ENCODE results near the gene CPT1C. TPM values are rescaled to one million over a fixed set of nuclear protein-coding genes. Genes with fewer than 3 reads are reported as not detected.

CPT1C gene
- total RNA-seq, 2 donors from 2014 or later, result 1.2 to 2.8 TPM

DNA sequence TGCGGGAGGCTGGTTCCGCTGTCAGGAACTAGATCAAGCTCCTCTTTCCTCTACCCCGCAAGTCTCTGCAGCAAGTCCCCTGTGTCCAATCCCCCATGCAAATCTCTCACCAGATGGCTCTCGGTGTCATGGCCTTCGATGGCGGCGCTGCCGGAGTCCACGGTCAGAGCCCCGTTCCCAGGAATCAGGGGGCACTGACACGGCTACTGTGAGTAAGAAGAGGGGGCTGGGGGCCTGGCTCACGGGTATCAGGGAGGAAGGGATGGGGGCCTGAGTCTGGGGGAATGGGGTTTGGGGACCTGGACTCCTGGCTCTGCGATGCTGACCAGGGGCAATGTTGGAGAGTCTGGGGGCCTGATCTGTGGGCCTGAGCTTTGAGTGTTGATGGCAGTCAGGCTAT is 44.9 kb upstream of the CPT1C start:
- no peak for DNase-seq (ENCODE audit: low spot score)
- H3K9me3 ChIP-seq, result no peaks in the 10 kb centered on the region
- TF ChIP-seq, protein P1, sequence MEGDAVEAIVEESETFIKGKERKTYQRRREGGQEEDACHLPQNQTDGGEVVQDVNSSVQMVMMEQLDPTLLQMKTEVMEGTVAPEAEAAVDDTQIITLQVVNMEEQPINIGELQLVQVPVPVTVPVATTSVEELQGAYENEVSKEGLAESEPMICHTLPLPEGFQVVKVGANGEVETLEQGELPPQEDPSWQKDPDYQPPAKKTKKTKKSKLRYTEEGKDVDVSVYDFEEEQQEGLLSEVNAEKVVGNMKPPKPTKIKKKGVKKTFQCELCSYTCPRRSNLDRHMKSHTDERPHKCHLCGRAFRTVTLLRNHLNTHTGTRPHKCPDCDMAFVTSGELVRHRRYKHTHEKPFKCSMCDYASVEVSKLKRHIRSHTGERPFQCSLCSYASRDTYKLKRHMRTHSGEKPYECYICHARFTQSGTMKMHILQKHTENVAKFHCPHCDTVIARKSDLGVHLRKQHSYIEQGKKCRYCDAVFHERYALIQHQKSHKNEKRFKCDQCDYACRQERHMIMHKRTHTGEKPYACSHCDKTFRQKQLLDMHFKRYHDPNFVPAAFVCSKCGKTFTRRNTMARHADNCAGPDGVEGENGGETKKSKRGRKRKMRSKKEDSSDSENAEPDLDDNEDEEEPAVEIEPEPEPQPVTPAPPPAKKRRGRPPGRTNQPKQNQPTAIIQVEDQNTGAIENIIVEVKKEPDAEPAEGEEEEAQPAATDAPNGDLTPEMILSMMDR (IDR thresholded peaks at IDR 0.05), result no peak
- H3K36me3 ChIP-seq, result peaks cover 39% of the 10 kb centered on the region
- H3K4me3 ChIP-seq, result no peak overlapping the region
- H3K27me3 ChIP-seq, result no peaks in the 10 kb centered on the region
- no peak overlapping the region for H3K27ac ChIP-seq
- H3K4me1 ChIP-seq, result peaks cover 0 to 38% of the 10 kb centered on the region in 2 donors

DNA sequence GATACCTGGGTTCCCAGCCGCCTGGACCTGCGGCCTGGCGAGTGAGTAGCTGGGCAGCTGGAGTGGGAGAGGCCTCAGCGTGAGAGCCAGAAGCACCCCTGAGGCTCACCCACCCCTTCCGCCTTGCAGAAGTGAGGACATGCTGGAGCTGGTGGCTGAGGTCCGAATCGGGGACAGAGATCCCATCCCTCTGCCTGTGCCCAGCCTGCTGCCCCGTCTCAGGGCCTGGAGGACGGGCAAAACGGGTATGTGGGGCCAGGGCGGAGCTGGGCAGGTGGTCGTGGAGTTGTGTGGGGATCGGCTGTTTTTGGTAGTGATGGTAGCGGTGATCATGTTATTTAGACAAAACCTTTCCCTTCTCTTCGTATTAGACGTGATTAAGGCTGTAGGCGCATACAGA is 44.3 kb upstream of the CPT1C start:
- no peak for DNase-seq (ENCODE audit: low spot score)
- peaks cover 44% of the 10 kb centered on the region for H3K36me3 ChIP-seq

DNA sequence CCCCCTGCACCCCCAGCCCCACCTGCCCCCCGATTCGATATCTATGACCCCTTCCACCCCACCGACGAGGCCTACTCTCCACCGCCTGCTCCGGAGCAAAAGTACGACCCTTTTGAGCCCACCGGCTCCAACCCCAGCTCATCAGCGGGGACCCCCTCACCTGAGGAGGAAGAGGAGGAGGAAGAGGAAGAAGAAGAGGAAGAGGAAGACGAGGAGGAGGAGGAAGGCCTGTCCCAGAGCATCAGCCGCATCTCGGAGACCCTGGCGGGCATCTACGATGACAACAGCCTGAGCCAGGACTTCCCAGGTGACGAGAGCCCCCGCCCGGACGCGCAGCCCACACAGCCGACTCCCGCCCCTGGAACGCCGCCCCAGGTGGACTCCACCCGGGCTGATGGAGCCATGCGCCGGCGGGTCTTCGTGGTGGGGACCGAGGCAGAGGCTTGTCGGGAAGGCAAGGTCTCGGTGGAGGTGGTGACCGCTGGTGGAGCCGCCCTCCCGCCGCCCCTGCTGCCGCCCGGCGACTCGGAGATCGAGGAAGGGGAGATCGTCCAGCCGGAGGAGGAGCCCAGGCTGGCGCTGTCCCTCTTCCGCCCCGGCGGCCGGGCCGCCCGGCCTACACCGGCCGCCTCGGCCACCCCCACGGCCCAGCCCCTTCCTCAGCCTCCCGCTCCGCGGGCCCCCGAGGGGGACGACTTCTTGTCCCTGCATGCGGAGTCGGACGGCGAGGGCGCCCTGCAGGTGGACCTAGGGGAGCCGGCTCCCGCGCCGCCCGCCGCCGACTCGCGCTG is 39.7 kb upstream of the CPT1C start:
- H3K27me3 ChIP-seq, result no peaks in the 10 kb centered on the region
- no peak overlapping the region for H3K27ac ChIP-seq
- TF ChIP-seq, protein P1 (IDR thresholded peaks at IDR 0.05), result no peak
- DNase-seq (ENCODE audit: low spot score), result no peak
- no peaks in the 10 kb centered on the region for H3K4me1 ChIP-seq
- H3K36me3 ChIP-seq, result peaks cover 82% of the 10 kb centered on the region
- H3K4me3 ChIP-seq, result no peak overlapping the region
- no peaks in the 10 kb centered on the region for H3K9me3 ChIP-seq

More for the DNA sequence above, 44.3 kb upstream of the CPT1C start:
- no peak overlapping the region for H3K27ac ChIP-seq
- no peak overlapping the region for H3K4me3 ChIP-seq
- H3K9me3 ChIP-seq, result no peaks in the 10 kb centered on the region
- TF ChIP-seq, protein P1 (IDR thresholded peaks at IDR 0.05), result no peak
- no peaks in the 10 kb centered on the region for H3K27me3 ChIP-seq
- H3K4me1 ChIP-seq, result peaks cover 0 to 32% of the 10 kb centered on the region in 2 donors

DNA sequence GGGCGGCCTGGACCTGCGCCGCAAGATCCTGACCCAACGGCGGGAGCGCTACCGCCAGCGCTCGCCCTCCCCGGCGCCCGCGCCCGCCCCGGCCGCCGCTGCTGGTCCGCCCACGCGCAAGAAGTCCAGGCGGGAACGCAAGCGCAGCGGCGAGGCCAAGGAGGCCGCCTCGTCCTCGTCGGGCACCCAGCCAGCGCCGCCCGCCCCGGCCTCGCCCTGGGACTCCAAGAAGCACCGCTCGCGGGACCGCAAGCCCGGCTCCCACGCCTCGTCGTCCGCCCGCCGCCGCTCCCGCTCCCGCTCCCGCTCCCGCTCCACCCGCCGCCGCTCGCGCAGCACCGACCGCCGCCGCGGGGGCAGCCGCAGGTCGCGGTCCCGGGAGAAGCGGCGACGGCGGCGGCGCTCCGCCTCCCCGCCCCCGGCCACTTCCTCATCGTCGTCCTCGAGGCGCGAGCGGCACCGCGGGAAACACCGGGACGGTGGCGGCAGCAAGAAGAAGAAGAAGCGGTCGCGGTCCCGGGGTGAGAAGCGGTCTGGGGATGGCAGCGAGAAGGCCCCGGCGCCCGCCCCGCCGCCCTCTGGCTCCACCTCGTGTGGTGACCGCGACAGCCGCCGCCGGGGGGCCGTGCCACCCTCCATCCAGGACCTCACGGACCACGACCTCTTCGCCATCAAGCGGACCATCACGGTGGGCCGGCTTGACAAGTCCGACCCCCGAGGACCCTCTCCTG is 38.9 kb upstream of the CPT1C start:
- Histone ChIP-seq H3K4me1 (no peaks in the 10 kb centered on the region), H3K27ac (no peak overlapping the region), H3K4me3 (no peak overlapping the region), H3K27me3 (no peaks in the 10 kb centered on the region), H3K9me3 (no peaks in the 10 kb centered on the region), H3K36me3 (peaks cover 82% of the 10 kb centered on the region)
- DNase-seq (ENCODE audit: low spot score), result no peak
- TF ChIP-seq, protein P1 (IDR thresholded peaks at IDR 0.05), result no peak

DNA sequence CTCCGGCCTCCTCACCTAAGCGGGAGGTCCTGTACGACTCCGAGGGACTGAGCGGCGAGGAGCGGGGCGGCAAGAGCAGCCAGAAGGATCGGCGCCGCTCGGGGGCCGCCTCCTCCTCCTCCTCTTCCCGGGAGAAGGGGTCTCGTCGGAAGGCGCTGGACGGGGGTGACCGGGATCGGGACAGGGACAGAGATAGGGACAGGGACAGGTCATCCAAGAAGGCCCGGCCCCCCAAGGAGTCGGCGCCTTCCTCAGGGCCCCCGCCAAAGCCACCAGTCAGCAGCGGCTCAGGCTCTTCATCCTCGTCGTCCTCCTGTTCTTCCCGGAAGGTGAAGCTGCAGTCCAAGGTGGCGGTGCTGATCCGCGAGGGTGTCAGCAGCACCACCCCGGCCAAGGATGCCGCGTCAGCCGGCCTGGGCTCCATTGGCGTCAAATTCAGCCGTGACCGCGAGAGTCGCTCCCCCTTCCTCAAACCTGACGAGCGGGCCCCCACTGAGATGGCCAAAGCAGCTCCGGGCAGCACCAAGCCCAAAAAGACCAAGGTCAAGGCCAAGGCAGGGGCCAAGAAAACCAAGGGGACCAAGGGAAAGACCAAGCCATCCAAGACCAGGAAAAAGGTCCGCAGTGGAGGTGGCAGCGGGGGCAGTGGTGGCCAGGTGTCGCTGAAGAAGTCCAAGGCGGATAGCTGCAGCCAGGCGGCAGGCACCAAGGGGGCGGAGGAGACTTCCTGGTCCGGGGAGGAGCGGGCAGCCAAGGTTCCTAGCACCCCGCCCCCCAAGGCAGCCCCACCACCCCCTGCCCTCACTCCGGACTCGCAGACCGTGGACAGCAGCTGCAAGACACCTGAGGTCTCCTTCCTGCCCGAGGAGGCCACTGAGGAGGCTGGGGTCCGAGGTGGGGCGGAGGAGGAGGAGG is 38.1 kb upstream of the CPT1C start:
- H3K27me3 ChIP-seq, result no peaks in the 10 kb centered on the region
- no peaks in the 10 kb centered on the region for H3K9me3 ChIP-seq
- TF ChIP-seq, protein P1 (IDR thresholded peaks at IDR 0.05), result no peak
- H3K4me3 ChIP-seq, result no peak overlapping the region
- no peak overlapping the region for H3K27ac ChIP-seq
- no peaks in the 10 kb centered on the region for H3K4me1 ChIP-seq
- peaks cover 82% of the 10 kb centered on the region for H3K36me3 ChIP-seq
- DNase-seq (ENCODE audit: low spot score), result no peak

All from right atrium auricular region (tissue), 2 donors.